ENCODE data around the gene UBE2G1. TPM values are rescaled to one million over a fixed set of nuclear protein-coding genes. Genes with fewer than 3 reads are reported as not detected.
A peak's percentile ranks its signal among the peaks of the same experiment; 100 is the strongest.
"Not testable (repeated sequence)": the region's sequence is repeated elsewhere in the genome, so short reads cannot be mapped to it uniquely, and the experiment has no call there.

The UBE2G1 gene
- total RNA-seq, 1 donor from 2014 or later, result 87.8 TPM

- Mint-ChIP-seq H3K4me1 (ENCODE audit: low read depth) (peaks cover 8% of the 10 kb centered on the region), H3K27ac (no peak overlapping the region), H3K9me3 (ENCODE audit: low read depth) (peaks cover 17% of the 10 kb centered on the region), H3K4me3 (ENCODE audit: low read depth) (no peak overlapping the region), H3K27me3 (no peaks in the 10 kb centered on the region), H3K36me3 (ENCODE audit: insufficient read depth) (peaks cover 37% of the 10 kb centered on the region)
- no peak for TF ChIP-seq CTCF (IDR thresholded peaks at IDR 0.05; ENCODE audit: unreplicated experiment)
- DNase-seq (ENCODE audit: low spot score, unreplicated experiment), result no peak
These were observed 107.6 kb downstream of the UBE2G1 start for GRCh38 chr17:4258867-4259266.

- no peak for DNase-seq (ENCODE audit: low spot score, unreplicated experiment)
- Mint-ChIP-seq H3K27me3 (no peaks in the 10 kb centered on the region), H3K36me3 (ENCODE audit: insufficient read depth) (peaks cover 38% of the 10 kb centered on the region), H3K27ac (no peak overlapping the region), H3K4me3 (ENCODE audit: low read depth) (no peak overlapping the region), H3K4me1 (ENCODE audit: low read depth) (peaks cover 1% of the 10 kb centered on the region), H3K9me3 (ENCODE audit: low read depth) (peaks cover 17% of the 10 kb centered on the region)
- TF ChIP-seq CTCF (IDR thresholded peaks at IDR 0.05; ENCODE audit: unreplicated experiment), result no peak
These were observed 109.5 kb downstream of the UBE2G1 start for GRCh38 chr17:4256952-4257351.

- not testable (repeated sequence) for DNase-seq (ENCODE audit: low spot score, unreplicated experiment); H3K4me3 Mint-ChIP-seq (ENCODE audit: low read depth); H3K27me3 Mint-ChIP-seq; H3K4me1 Mint-ChIP-seq (ENCODE audit: low read depth); H3K27ac Mint-ChIP-seq
- peaks cover 17% of the 10 kb centered on the region for H3K9me3 Mint-ChIP-seq (ENCODE audit: low read depth)
- peaks cover 30% of the 10 kb centered on the region for H3K36me3 Mint-ChIP-seq (ENCODE audit: insufficient read depth)
These were observed 111.2 kb downstream of the UBE2G1 start for GRCh38 chr17:4255271-4255670.

- Mint-ChIP-seq H3K36me3 (ENCODE audit: insufficient read depth) (peaks cover 3% of the 10 kb centered on the region), H3K4me1 (ENCODE audit: low read depth) (peaks cover 5% of the 10 kb centered on the region), H3K9me3 (ENCODE audit: low read depth) (peaks cover 3% of the 10 kb centered on the region), H3K27me3 (no peaks in the 10 kb centered on the region), H3K27ac (no peak overlapping the region), H3K4me3 (ENCODE audit: low read depth) (no peak overlapping the region)
- no peak for DNase-seq (ENCODE audit: low spot score, unreplicated experiment)
- TF ChIP-seq CTCF (IDR thresholded peaks at IDR 0.05; ENCODE audit: unreplicated experiment), result no peak
These were observed 115.6 kb downstream of the UBE2G1 start for GRCh38 chr17:4250887-4251286.

GRCh38 chr17:4249452-4250029, 116.9 kb downstream of the UBE2G1 start:
- Mint-ChIP-seq H3K4me1 (ENCODE audit: low read depth) (peaks cover 10% of the 10 kb centered on the region), H3K27ac (no peak overlapping the region), H3K27me3 (no peaks in the 10 kb centered on the region), H3K36me3 (ENCODE audit: insufficient read depth) (peaks cover 1% of the 10 kb centered on the region), H3K4me3 (ENCODE audit: low read depth) (no peak overlapping the region), H3K9me3 (ENCODE audit: low read depth) (no peaks in the 10 kb centered on the region)
- DNase-seq (ENCODE audit: low spot score, unreplicated experiment), result no peak
- peak; percentile 75 for TF ChIP-seq CTCF (IDR thresholded peaks at IDR 0.05; ENCODE audit: unreplicated experiment)
